ENCODE data around the gene CCDC191.
A peak's percentile ranks its signal among the peaks of the same experiment; 100 is the strongest.

Gene CCDC191

DNA sequence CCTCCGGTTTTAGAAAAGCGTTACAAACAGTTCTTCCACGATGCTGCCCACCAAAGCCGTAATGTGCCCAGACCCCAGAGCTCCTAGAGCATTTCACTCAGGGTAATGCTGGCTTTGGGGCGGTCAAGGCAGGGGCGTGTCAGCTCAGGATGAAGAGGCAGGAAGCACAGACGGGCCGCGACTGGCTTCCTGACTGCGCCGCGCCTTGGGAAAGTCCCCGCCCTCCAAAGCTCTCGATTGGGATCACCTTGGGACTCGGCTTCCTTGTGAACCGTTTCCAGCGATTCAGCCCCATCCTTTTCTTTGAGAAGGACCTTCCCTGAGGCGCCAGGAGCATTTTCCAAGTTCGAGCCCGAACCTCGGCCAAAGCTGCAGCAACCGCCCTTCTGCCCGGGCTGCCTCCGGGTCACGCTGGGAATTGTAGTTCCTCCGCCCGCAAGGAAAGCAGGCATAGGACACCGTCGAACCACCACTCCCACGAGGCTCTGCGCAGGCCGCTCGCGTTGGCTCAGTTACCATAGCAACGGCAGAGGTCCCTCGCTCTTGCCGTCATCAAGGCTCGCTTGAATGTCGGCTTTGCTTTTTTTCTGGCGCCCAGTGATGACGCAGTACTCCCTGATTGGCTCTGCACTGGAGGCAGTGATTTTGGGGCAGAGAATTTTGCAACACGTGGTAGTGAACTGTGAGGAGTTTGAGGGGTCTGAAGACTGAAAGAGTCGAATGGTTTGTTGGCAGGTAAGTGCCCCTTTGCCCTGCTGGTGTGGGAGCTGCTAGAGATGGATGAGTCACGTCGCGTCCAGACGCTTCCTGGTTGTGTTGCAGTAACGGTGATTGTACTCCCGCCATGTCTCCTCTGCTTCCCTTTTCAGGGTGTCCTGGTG, at the start of gene CCDC191, which contains the start of gene QTRT2:
TSS of gene CCDC191 (minus strand) at position 397 of the 881 bp plus-strand sequence. CDS start at position 337, 60 bp downstream.
TSS of gene QTRT2 (plus strand) at position 608 of the 881 bp plus-strand sequence. CDS start 8,521 bp downstream, outside the sequence.
- DNase-seq (ENCODE audit: low read depth in 2 of 2), result peak; percentile 93 to 95

DNA sequence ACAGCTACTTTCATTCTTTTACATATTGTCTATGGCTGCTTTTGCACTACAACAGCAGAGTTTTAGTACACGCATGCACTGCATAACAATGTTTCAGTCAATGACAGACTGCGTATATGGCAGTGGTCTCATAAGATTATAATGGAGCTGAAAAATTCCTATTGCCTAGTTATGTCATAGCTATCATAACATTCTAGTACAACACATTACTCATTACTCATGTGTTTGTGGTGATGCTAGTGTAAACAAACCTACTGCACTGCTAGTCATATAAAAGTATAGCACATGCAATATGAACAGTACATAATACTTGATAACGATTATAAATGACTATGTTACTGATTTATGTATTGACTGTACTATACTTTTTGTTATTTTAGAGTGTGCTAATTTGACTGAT, 48.1 kb upstream of the CCDC191 start:
- no peak for DNase-seq (ENCODE audit: low read depth in 2 of 2)

- DNase-seq (ENCODE audit: low read depth in 2 of 2), result no peak
Measured at GRCh38 chr3:114103858-114104257, 47.5 kb upstream of the CCDC191 start.

- no peak for DNase-seq (ENCODE audit: low read depth in 2 of 2)
Measured at GRCh38 chr3:114103181-114103580, 46.9 kb upstream of the CCDC191 start.

- no peak for DNase-seq (ENCODE audit: low read depth in 2 of 2)
Measured at GRCh38 chr3:114101101-114101500, 44.8 kb upstream of the CCDC191 start.

GRCh38 chr3:114095796-114096195, 39.5 kb upstream of the CCDC191 start:
- DNase-seq (ENCODE audit: low read depth in 2 of 2), result no peak

DNA sequence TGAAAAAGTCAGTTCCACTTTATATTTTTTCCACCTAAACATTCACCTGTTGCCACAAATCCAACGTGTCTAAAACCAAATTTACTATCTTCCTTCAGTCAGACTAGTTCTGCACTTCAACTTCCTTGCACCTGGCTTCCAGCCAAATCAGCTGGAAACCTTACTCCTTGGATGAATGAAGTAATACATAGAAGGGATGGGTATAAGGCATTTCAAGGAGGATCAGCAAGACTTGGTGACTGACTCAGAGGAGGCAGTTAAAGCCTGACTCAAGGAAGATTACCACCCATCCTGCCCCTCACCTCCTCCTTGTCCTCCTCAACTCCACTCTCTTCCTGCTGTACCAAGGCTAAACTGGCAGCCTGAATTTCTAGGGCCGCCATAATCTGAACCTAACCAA, 37.3 kb upstream of the CCDC191 start:
- no peak for DNase-seq (ENCODE audit: low read depth in 2 of 2)

DNA sequence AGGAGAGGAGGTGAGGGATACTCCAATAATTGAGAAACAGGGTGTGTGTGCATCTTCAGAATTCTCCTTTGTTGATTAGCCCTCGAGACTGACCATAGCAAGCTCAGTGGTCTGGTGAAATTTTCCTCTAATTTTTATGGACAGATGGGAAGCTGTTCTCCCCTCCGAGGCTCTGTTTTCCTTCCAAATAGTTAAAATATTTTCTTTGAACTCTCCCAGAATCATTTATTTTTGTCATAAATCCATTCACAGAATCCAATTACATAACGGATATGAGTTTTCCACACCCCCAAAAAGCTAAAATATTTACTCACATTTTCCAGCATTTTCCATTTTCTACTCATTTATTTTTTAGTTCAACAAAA, 36.7 kb upstream of the CCDC191 start:
- no peak for DNase-seq (ENCODE audit: low read depth in 2 of 2)

DNA sequence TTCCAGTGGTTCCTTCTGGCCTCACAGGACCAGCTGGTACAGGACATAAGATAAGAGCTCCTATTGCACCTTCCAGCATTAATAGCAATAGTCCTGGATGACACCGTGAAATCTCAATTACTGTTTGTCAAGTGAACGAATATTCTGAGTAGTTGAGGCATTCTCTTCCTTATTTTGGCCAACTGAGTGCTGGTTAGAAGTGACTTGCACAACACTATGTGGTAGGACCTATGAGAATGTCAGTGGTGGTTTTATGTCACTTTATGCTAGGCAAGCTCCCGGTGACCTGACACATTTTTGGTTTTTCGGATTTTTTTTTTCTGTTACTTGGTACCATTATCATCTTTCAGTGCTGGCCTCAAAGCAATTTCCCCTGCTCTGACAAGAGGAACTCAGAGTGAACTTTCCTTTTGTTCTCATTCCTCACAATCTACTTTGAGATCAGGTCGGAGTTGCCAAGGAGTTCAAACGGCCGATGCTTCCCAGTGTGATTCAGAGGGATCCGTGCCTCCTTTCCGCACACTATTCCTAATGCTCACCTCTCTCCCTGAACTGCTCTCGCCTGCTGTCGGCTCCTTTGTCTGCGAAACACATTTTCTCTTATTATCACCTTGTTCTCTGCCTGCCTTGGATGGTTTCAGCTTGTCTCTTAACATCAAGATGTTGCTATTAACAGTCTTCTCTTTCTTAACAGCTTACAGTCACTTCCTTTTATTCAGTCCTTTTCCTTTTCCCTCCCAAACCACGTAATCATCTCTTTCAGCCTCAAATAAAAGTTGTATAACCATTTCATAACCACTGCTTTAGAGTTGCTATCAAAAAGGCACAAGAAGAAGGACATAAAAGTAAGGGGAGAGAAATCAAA, 36.1 kb upstream of the CCDC191 start:
- no peak for DNase-seq (ENCODE audit: low read depth in 2 of 2)

DNA sequence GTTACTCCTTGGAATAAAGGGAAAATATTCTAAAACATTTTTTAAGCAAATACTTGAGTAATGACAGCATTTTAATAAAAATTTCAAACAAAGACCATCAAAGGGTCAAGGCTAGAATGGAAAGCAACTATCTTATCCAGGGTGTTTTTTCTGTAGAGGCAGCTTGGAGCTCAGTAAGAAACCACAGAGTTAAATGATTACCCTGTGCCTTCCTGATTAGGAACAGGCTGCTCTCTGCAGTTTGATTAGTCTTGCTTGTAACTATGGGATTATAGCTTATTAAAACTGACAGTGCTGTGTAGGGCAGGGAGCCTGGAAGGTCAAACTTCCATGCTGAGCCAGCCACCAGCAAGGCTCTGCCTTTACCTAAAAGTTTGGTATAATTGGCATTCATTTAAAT, 33.3 kb upstream of the CCDC191 start:
- DNase-seq (ENCODE audit: low read depth in 2 of 2), result no peak

DNA sequence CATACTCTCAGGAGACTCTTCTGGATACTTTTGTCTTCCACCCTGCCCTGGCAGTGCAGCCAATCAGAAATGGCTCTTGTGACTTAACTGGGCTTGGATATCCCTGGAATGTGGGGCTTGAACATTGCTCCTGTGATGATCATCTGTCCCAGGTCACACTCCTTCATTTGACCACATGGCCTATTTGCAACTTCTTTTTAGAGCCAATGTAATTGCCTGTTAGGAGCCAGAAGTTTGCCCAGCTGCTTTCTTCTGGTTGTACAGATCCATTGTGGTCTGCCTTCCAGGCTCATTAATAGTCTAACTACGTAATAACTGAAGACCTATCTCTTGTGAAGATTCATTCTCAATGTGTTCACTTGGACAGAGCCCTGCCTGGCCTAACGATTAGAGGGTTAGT, 30.0 kb upstream of the CCDC191 start:
- DNase-seq (ENCODE audit: low read depth in 2 of 2), result no peak

DNA sequence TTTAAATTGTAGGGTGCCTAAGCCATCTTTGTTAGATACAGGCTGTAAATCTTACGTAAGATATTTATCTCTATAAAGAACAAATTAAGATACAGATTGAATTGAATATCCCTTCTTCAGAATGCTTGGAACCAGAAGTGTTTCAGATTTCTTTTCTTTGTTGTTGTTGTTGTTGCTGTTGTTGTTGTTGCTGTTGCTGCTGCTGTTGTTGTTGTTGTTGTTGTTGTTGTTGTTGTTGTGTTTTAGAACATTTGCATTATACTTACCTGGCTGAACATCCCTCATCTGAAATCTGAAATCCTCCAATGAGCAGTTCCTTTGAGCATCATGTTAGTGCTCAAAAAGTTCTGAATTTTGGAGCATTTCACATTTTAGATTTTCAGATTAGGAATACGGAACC, 26.8 kb upstream of the CCDC191 start:
- no peak for DNase-seq (ENCODE audit: low read depth in 2 of 2)

DNA sequence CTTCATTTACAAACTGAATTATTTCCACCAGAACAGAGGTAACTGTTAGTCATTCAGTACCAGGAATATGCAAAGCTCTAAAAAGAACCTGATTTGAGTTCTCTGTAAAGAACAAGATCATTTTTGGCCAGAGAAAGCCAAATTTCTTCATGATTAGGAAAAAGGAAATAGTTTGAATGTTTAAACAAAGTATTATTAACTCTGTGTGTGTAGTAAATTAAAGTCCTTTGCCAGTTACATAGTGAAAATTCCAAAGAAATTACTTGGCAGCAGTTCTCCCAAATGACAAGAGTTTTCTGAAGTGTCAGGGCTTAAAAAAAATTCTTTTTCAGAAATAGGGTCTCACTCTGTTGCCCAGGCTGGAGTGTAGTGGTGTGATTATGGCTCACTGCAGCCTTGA, 24.7 kb upstream of the CCDC191 start:
- no peak for DNase-seq (ENCODE audit: low read depth in 2 of 2)

DNA sequence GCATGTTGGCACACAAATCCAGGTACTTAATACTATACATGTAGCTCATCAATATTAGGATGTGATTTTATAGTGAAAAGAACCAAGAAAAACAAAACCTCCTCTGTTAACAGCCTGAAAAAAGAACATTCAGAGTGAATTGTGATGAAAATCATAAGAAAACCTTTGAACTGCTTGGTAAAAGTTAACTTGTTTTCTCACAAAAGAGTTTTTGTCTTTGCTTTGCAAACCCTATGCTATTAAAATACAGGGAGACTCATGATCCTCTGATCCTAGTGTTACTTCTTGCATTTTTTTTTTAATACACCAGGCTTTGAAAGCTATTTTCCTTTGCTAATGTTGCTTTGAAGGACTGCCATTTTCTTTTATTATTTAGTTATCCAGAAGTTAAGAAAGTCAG, 23.9 kb upstream of the CCDC191 start:
- DNase-seq (ENCODE audit: low read depth in 2 of 2), result no peak

- DNase-seq (ENCODE audit: low read depth in 2 of 2), result no peak
Measured at GRCh38 chr3:114079761-114080160, 23.4 kb upstream of the CCDC191 start.

GRCh38 chr3:114078126-114078525, 21.8 kb upstream of the CCDC191 start:
- no peak for DNase-seq (ENCODE audit: low read depth in 2 of 2)

GRCh38 chr3:114076711-114077110, 20.4 kb upstream of the CCDC191 start:
- no peak for DNase-seq (ENCODE audit: low read depth in 2 of 2)

GRCh38 chr3:114071786-114072185, 15.5 kb upstream of the CCDC191 start:
- no peak for DNase-seq (ENCODE audit: low read depth in 2 of 2)

GRCh38 chr3:114068336-114068735, 12.0 kb upstream of the CCDC191 start:
- no peak for DNase-seq (ENCODE audit: low read depth in 2 of 2)

DNA sequence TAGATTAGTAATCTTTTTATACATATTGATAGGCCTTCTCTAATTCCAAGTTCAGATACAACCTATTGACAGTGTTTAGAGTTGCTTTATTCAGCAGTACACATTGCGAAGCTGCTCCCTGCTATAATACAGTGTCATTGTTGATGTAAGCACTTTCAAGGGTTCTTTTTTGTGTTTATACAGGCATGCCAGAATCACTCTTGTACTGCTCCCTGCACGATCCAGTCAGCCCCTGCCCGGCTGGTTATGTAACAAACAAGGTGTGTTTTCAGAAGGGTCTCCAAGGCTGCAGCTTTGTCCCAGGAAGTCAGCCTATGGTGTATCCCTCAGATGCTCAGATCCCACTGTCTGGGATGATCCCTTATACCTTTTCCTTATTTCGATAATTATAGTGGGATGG, 11.5 kb upstream of the CCDC191 start:
- DNase-seq (ENCODE audit: low read depth in 2 of 2), result no peak

DNA sequence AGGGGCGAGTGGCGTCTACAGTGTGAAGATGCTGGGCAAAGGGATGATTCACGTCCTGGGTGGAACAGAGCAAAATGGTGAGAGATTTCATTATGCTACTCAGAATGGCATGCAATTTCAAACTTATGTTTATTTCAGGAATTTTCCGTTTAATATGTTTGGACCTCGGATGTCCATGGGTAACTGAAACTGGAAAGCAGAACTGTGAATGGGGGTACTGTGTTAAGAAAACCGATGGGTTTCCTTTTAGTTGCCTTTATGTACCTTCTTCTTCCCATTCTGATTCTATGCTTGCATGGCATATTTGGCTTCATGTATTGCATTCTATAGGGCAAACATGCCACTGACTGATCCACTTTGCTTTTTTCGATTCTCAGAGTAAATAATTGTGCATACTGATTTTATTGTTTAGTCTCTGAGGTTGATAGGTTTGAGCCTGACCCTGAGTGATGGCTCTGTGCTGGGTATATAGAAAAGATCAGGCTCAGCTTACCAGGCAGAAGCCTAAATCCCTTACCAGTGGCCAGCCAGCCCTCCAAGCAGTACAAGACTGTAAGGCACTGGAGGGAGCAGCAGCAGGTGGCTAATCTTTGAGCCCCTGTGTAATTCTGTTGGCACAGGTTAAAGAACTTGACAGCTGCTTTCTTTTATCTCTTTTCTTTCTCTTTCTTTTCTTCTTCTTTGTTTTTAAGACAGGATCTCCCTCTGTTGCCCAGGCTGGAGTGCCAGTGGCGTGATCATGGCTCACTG, 4.8 kb upstream of the CCDC191 start:
- DNase-seq (ENCODE audit: low read depth in 2 of 2), result no peak

DNA sequence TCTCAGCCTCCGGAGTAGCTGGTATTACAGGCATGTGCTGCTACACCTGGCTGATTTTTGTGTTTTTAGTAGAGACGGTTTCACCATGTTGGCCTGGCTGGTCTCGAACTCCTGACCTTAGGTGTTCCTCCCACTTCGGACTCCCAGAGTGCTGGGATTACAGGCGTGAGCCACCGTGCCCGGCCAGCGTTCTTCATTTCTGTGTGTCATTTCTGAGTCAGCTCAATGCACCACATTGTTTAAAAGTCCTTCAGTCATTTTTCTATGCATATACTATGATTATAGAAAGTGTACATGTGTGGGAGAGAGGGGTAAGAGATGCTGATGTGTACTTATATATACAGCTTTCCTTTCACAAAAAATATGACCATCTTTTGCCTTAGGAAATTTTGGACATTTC, 2.3 kb upstream of the CCDC191 start:
- DNase-seq (ENCODE audit: low read depth in 2 of 2), result no peak

Measured in stimulated activated CD4-positive, alpha-beta T cell treated with anti-CD3 and anti-CD28 coated beads, Interleukin-1b, Interleukin-23, amount 100 ng/mL, for 1 hour (primary cell).